Measurements from ENCODE around the gene DNM3.

- TF ChIP-seq EP300 (IDR thresholded peaks at IDR 0.05; ENCODE audit: borderline replicate concordance in 1 of 2, low read depth in 1 of 2, low read length in 1 of 2) = no peak
- no peak for TF ChIP-seq GABPA (IDR thresholded peaks at IDR 0.05; ENCODE audit: low read depth)
- no peak for TF ChIP-seq CTCF (IDR thresholded peaks at IDR 0.05)
- no peak for TF ChIP-seq ELF1 (IDR thresholded peaks at IDR 0.05)
- TF ChIP-seq POLR2AphosphoS5 (IDR thresholded peaks at IDR 0.05; ENCODE audit: low read depth, low read length) = no peak
- TF ChIP-seq RAD21 (IDR thresholded peaks at IDR 0.05; ENCODE audit: low read length) = no peak
- TF ChIP-seq SMC3 (IDR thresholded peaks at IDR 0.05; ENCODE audit: low read depth, low read length) = no peak
- TF ChIP-seq USF2 (IDR thresholded peaks at IDR 0.05; ENCODE audit: borderline replicate concordance, low read depth, low read length) = no peak
These were observed 100.6 kb downstream of the DNM3 start for GRCh38 chr1:171941920-171942319.
